Measurements from ENCODE around the gene NFAT5. TPM values are rescaled to one million over a fixed set of nuclear protein-coding genes. Genes with fewer than 3 reads are reported as not detected.

Gene NFAT5
- total and polyA plus RNA-seq, 9 of the 15 experiments (the other 6 are each of a cell fraction or from before 2014, with no cell fraction given), result 0.78 to 20.5 (median 12.4) TPM

DNA sequence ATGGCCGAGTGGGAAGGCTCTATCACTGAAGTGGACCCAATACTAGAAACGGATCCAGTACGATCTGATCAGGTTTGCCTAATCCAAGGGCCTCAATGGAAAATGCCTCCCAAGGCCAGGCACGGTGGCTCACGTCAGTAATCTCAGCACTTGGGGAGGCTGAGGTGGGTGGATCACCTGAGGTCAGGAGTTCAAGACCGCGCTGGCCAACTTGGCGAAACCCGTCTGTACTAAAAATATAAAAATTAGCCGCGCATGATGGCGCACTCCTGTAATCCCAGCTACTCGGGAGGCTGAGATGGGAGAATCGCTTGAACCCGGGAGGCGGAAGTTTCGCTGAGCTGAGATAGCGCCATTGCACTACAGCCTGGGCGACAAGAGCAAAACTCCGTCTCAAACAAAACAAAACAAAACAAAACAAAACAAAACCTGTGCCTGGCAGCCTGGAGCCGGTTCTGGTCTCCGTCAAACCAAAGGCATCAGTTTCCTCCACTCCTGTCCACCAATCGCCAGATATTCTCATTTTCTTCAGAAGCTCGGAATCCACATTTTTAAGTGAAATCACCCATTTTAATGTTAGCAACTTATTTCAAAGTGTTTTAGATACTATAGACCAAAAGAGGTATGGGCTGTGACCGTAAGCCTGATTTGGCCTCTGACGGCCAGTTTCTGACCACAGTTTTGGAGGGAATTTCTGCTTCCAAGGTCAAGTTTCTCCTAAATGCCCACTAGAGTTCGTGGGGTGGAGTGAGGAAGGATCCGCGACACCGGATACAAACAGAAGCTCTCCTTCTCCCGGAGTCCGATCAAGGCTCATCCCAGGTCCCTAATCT is 159.9 kb downstream of the NFAT5 start (continued):
- TF ChIP-seq, protein P1, sequence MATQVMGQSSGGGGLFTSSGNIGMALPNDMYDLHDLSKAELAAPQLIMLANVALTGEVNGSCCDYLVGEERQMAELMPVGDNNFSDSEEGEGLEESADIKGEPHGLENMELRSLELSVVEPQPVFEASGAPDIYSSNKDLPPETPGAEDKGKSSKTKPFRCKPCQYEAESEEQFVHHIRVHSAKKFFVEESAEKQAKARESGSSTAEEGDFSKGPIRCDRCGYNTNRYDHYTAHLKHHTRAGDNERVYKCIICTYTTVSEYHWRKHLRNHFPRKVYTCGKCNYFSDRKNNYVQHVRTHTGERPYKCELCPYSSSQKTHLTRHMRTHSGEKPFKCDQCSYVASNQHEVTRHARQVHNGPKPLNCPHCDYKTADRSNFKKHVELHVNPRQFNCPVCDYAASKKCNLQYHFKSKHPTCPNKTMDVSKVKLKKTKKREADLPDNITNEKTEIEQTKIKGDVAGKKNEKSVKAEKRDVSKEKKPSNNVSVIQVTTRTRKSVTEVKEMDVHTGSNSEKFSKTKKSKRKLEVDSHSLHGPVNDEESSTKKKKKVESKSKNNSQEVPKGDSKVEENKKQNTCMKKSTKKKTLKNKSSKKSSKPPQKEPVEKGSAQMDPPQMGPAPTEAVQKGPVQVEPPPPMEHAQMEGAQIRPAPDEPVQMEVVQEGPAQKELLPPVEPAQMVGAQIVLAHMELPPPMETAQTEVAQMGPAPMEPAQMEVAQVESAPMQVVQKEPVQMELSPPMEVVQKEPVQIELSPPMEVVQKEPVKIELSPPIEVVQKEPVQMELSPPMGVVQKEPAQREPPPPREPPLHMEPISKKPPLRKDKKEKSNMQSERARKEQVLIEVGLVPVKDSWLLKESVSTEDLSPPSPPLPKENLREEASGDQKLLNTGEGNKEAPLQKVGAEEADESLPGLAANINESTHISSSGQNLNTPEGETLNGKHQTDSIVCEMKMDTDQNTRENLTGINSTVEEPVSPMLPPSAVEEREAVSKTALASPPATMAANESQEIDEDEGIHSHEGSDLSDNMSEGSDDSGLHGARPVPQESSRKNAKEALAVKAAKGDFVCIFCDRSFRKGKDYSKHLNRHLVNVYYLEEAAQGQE (IDR thresholded peaks at IDR 0.05; ENCODE audit: borderline replicate concordance), result peak; percentile 33; the same call in 1 of the 2 replicates
- TF ChIP-seq, protein P1 (CRISPR knock-in tag; IDR thresholded peaks at IDR 0.05; ENCODE audit: low read depth), result no peak
- TF ChIP-seq NONO (IDR thresholded peaks at IDR 0.05; ENCODE audit: low read depth in 2 of 2, low read length in 1 of 2) (no peak), BRD9 (IDR thresholded peaks at IDR 0.05; ENCODE audit: low read depth, partially characterized antibody) (peak; percentile 61), ARID1B (IDR thresholded peaks at IDR 0.05) (peak; percentile 42; the same call in 1 of the 2 replicates), CEBPB (tag; IDR thresholded peaks at IDR 0.05) (no peak), ZNF696 (CRISPR knock-in tag; conservative IDR thresholded peaks at IDR 0.05) (no peak), MEF2A (IDR thresholded peaks at IDR 0.05; ENCODE audit: control insufficient read depth, low read depth, low read length) (no peak), ZNF224 (CRISPR knock-in tag; IDR thresholded peaks at IDR 0.05) (no peak), LEF1 (IDR thresholded peaks at IDR 0.05) (0 out of 2 replicates have a peak, but pooled peaks have one; percentile 17), ZNF197 (CRISPR knock-in tag; IDR thresholded peaks at IDR 0.05; ENCODE audit: low read depth) (0 out of 2 replicates have a peak, but pooled peaks have one; percentile 52), HLTF (IDR thresholded peaks at IDR 0.05) (no peak), HDAC6 (IDR thresholded peaks at IDR 0.05; ENCODE audit: low read depth, low read length) (no peak), CHD1 (IDR thresholded peaks at IDR 0.05; ENCODE audit: low read length) (peak; percentile 37), PHF21A (IDR thresholded peaks at IDR 0.05; ENCODE audit: borderline replicate concordance, low read depth) (no peak)
- TF ChIP-seq, protein P2, sequence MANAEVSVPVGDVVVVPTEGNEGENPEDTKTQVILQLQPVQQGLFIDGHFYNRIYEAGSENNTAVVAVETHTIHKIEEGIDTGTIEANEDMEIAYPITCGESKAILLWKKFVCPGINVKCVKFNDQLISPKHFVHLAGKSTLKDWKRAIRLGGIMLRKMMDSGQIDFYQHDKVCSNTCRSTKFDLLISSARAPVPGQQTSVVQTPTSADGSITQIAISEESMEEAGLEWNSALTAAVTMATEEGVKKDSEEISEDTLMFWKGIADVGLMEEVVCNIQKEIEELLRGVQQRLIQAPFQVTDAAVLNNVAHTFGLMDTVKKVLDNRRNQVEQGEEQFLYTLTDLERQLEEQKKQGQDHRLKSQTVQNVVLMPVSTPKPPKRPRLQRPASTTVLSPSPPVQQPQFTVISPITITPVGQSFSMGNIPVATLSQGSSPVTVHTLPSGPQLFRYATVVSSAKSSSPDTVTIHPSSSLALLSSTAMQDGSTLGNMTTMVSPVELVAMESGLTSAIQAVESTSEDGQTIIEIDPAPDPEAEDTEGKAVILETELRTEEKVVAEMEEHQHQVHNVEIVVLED (CRISPR knock-in tag; IDR thresholded peaks at IDR 0.05), result no peak

Data from K562 (cell line).